H9 (cell line): ENCODE results near the gene HTR3D. TPM values are rescaled to one million over a fixed set of nuclear protein-coding genes. Genes with fewer than 3 reads are reported as not detected.

Source experiments
- DNase-seq: peaks from one replicate; pipeline ENCODE4 v3.0.0-alpha.2; 2017
- H2AFZ ChIP-seq: one replicate; pipeline ENCODE4 v1.6.1; 2013; ENCODE audit warnings: mild to moderate bottlenecking, low read length, control low read depth, moderate library complexity
- H2AK5ac ChIP-seq: 2 replicates; pipeline ENCODE4 v1.6.1; 2013; ENCODE audit warnings: low read length, control low read depth, mixed read lengths; ENCODE audit not compliant: insufficient read length
- H2BK120ac ChIP-seq: one replicate; pipeline ENCODE4 v1.6.1; 2013; ENCODE audit warnings: low read depth, mild to moderate bottlenecking, low read length, control low read depth, inconsistent platforms; ENCODE audit not compliant: poor library complexity, severe bottlenecking
- H2BK12ac ChIP-seq: 2 replicates; pipeline ENCODE4 v1.6.1; 2013; ENCODE audit warnings: low read length, control low read depth, mixed read lengths, low read depth; ENCODE audit not compliant: insufficient read length
- H2BK15ac ChIP-seq: 2 replicates; pipeline ENCODE4 v1.6.1; 2013; ENCODE audit warnings: low read depth, low read length, control low read depth
- H2BK20ac ChIP-seq: one replicate; pipeline ENCODE4 v1.6.1; 2013; ENCODE audit warnings: low read depth, mild to moderate bottlenecking, low read length, control low read depth, inconsistent platforms; ENCODE audit not compliant: poor library complexity, severe bottlenecking
- H2BK5ac ChIP-seq: 2 replicates; pipeline ENCODE4 v1.6.1; 2013; ENCODE audit warnings: low read length, control low read depth, mixed read lengths; ENCODE audit not compliant: insufficient read length
- H3K14ac ChIP-seq: 2 replicates; pipeline ENCODE4 v1.6.1; 2013; ENCODE audit warnings: low read length, control low read depth; ENCODE audit not compliant: insufficient read depth
- H3K18ac ChIP-seq: 2 replicates; pipeline ENCODE4 v1.6.1; 2013; ENCODE audit warnings: low read depth, mild to moderate bottlenecking, mixed read lengths, low read length, control low read depth; ENCODE audit not compliant: insufficient read length
- H3K23ac ChIP-seq: 2 replicates; pipeline ENCODE4 v1.6.1; 2013; ENCODE audit warnings: low read length, control low read depth, mixed read lengths, low read depth; ENCODE audit not compliant: insufficient read length
- H3K23me2 ChIP-seq: 2 replicates; pipeline ENCODE4 v1.6.1; 2013; ENCODE audit warnings: low read depth, mild to moderate bottlenecking, mixed read lengths, low read length, control low read depth; ENCODE audit not compliant: insufficient read length, poor library complexity, severe bottlenecking
- H3K27ac ChIP-seq: 2 replicates; pipeline ENCODE4 v1.5.1; 2013; ENCODE audit warnings: low read length, control low read depth, mixed read lengths, low read depth; ENCODE audit not compliant: insufficient read length
- H3K27me3 ChIP-seq: 2 replicates; pipeline ENCODE4 v1.6.1; 2013; ENCODE audit warnings: low read length, control low read depth, inconsistent platforms; ENCODE audit not compliant: insufficient read depth
- H3K4ac ChIP-seq: 2 replicates; pipeline ENCODE4 v1.6.1; 2013; ENCODE audit warnings: low read depth, mild to moderate bottlenecking, control low read depth, inconsistent platforms, low read length, moderate library complexity
- H3K4me1 ChIP-seq: 2 replicates; pipeline ENCODE4 v1.6.1; 2013; ENCODE audit warnings: low read length, control low read depth, inconsistent platforms; ENCODE audit not compliant: insufficient read depth
- H3K4me2 ChIP-seq: 2 replicates; pipeline ENCODE4 v1.6.1; 2013; ENCODE audit warnings: low read length, control low read depth, mixed read lengths; ENCODE audit not compliant: insufficient read length, insufficient read depth
- H3K56ac ChIP-seq: 2 replicates; pipeline ENCODE4 v1.6.1; 2013; ENCODE audit warnings: low read depth, mild to moderate bottlenecking, mixed read lengths, low read length, control low read depth; ENCODE audit not compliant: insufficient read length
- H3K79me1 ChIP-seq: 2 replicates; pipeline ENCODE4 v1.6.1; 2013; ENCODE audit warnings: low read depth, mild to moderate bottlenecking, moderate library complexity, low read length, control low read depth, inconsistent platforms; ENCODE audit not compliant: insufficient read depth, poor library complexity, severe bottlenecking
- H3K79me2 ChIP-seq: 2 replicates; pipeline ENCODE4 v1.6.1; 2013; ENCODE audit warnings: low read length, control low read depth, inconsistent platforms; ENCODE audit not compliant: insufficient read depth
- H3K9ac ChIP-seq: 2 replicates; pipeline ENCODE4 v1.6.1; 2013; ENCODE audit warnings: low read length, control low read depth, mixed read lengths; ENCODE audit not compliant: insufficient read length; ENCODE audit errors: extremely low read depth
- H3K9me3 ChIP-seq: one replicate; pipeline ENCODE4 v1.6.1; 2013; ENCODE audit warnings: low read depth, low read length, inconsistent platforms; ENCODE audit not compliant: control insufficient read depth
- H3T11ph ChIP-seq: one replicate; pipeline ENCODE4 v1.6.1; 2013; ENCODE audit warnings: mild to moderate bottlenecking, low read length, control low read depth, inconsistent platforms
- H4K20me1 ChIP-seq: one replicate; pipeline ENCODE4 v1.6.1; 2013; ENCODE audit not compliant: control insufficient read depth, insufficient read length, insufficient read depth
- H4K5ac ChIP-seq: 2 replicates; pipeline ENCODE4 v1.6.1; 2013; ENCODE audit warnings: low read depth, mild to moderate bottlenecking, mixed read lengths, low read length, control low read depth; ENCODE audit not compliant: insufficient read length
- H4K8ac ChIP-seq: replicated peaks from 2 replicates; pipeline ENCODE4 v1.6.1; 2013; ENCODE audit warnings: low read length, control low read depth, mixed read lengths, low read depth; ENCODE audit not compliant: insufficient read length
- H4K91ac ChIP-seq: 2 replicates; pipeline ENCODE4 v1.6.1; 2013; ENCODE audit warnings: low read depth, mild to moderate bottlenecking, moderate library complexity, mixed read lengths, low read length, control low read depth; ENCODE audit not compliant: insufficient read length
- H3K27ac Mint-ChIP-seq, 3 experiments: 2 replicates in 2 of 3; 3 replicates in 1 of 3; pipeline ENCODE4 v1.8.0; 2020 to 2021; ENCODE audit warnings: mixed read lengths in 3 of 3, mild to moderate bottlenecking in 1 of 3, moderate library complexity in 1 of 3
- H3K27me3 Mint-ChIP-seq: 2 replicates; pipeline ENCODE4 v1.8.0; 2021; ENCODE audit warnings: low read depth, mild to moderate bottlenecking, moderate library complexity, mixed read lengths
- H3K36me3 Mint-ChIP-seq, 3 experiments: 2 replicates in 2 of 3; 3 replicates in 1 of 3; pipeline ENCODE4 v1.8.0; 2020 to 2021; ENCODE audit warnings: low read depth in 3 of 3, mixed read lengths in 3 of 3; ENCODE audit not compliant: insufficient read depth in 1 of 3
- H3K4me1 Mint-ChIP-seq, 2 experiments: 2 replicates each; pipeline ENCODE4 v1.8.0; 2020; ENCODE audit warnings: mixed read lengths in 2 of 2
- H3K4me3 Mint-ChIP-seq, 2 experiments: 2 replicates in 1 of 2; 3 replicates in 1 of 2; pipeline ENCODE4 v1.8.0; 2020 to 2021; ENCODE audit warnings: mild to moderate bottlenecking in 2 of 2, mixed read lengths in 2 of 2, moderate library complexity in 1 of 2
- H3K9me3 Mint-ChIP-seq, 2 experiments: 2 replicates in 1 of 2; 3 replicates in 1 of 2; pipeline ENCODE4 v1.8.0; 2020; ENCODE audit warnings: mild to moderate bottlenecking in 2 of 2, mixed read lengths in 2 of 2, moderate library complexity in 1 of 2
- CTCF ChIP-seq: fragments of 200-600 bp; sonication (generic); conservative IDR thresholded peaks from 3 replicates; pipeline ENCODE4 v1.8.0; 2021; ENCODE audit warnings: antibody characterized with exemption, mild to moderate bottlenecking
- WGBS: extraction: QIAGEN DNeasy Blood & Tissue Kit; methylation state at CpG from one replicate; pipeline ENCODE4 v1.1.7; 2013; ENCODE audit warnings: missing lambda C conversion rate, low lambda C conversion rate, mixed read lengths; ENCODE audit not compliant: insufficient read length; ENCODE audit errors: extremely low coverage; 5-methylcytosine and 5-hydroxymethylcytosine counted together
- total RNA-seq: library from RNA; stranded (reverse); gene quantifications from 2 replicates; pipeline ENCODE4 v1.2.1, GENCODE V29; 2021

HTR3D gene
- total RNA-seq, 1 experiment from 2014 or later, result not detected

GRCh38 chr3:184052767-184053166, 21.2 kb downstream of the HTR3D start, which contains the start of gene HTR3C:
TSS of gene HTR3C (plus strand) at chr3:184053047. CDS start at chr3:184053081, 34 bp downstream.
- Histone ChIP-seq H4K91ac (no peak within 1 kb of the TSS), H2BK15ac (no peak within 1 kb of the TSS), H3K18ac (no peak within 1 kb of the TSS), H2BK12ac (no peak within 1 kb of the TSS), H2BK20ac (no peak within 1 kb of the TSS), H3K9ac (no peak within 1 kb of the TSS), H3K23ac (no peak within 1 kb of the TSS), H3K4me1 (no peaks in the 10 kb centered on the region), H3K56ac (no peak within 1 kb of the TSS), H3K4me2 (no peak within 1 kb of the TSS), H3K79me2 (no peaks in the 10 kb centered on the region), H2BK5ac (no peak within 1 kb of the TSS), H3K14ac (no peak within 1 kb of the TSS), H2AK5ac (no peak within 1 kb of the TSS), H2BK120ac (no peak within 1 kb of the TSS), H3K23me2 (no peaks in the 10 kb centered on the region), H3K27ac (no peak within 1 kb of the TSS), H4K8ac (no peak within 1 kb of the TSS), H3K9me3 (no peaks in the 10 kb centered on the region), H4K20me1 (no peaks in the 10 kb centered on the region), H3K4ac (no peak within 1 kb of the TSS), H4K5ac (no peak within 1 kb of the TSS), H3K79me1 (no peaks in the 10 kb centered on the region), H3K27me3 (no peaks in the 10 kb centered on the region), H2AFZ (no peak within 1 kb of the TSS), H3T11ph (no peak within 1 kb of the TSS)
- H3K27ac Mint-ChIP-seq, result peak within 1 kb of the TSS in 1 of 3 experiments; percentile 30; a peak in 1 of 7 replicates
- H3K4me1 Mint-ChIP-seq, result no peaks in the 10 kb centered on the region
- no peak for DNase-seq
- H3K36me3 Mint-ChIP-seq, result no peaks in the 10 kb centered on the region; a peak in 1 of 7 replicates
- no peak within 1 kb of the TSS for H3K4me3 Mint-ChIP-seq
- no CpG with 5 or more reads among the region's 4 CpGs for WGBS
- peaks cover 6% of the 10 kb centered on the region for H3K27me3 Mint-ChIP-seq
- TF ChIP-seq CTCF, result no peak
- H3K9me3 Mint-ChIP-seq, result no peaks in the 10 kb centered on the region; a peak in 1 of 5 replicates
